GM19372 (cell line): Measurements from ENCODE around the gene SWSAP1.
"Not testable (repeated sequence)": the region's sequence is repeated elsewhere in the genome, so short reads cannot be mapped to it uniquely, and the experiment has no call there.

Experiments used
- ATAC-seq: cut with Tn5 transposase; IDR thresholded peaks from one replicate; pipeline ENCODE4 v1.9.1; 2021; ENCODE audit warnings: mild to moderate bottlenecking, low read depth, moderate library complexity; ENCODE audit not compliant: unreplicated experiment

SWSAP1 gene, protein sequence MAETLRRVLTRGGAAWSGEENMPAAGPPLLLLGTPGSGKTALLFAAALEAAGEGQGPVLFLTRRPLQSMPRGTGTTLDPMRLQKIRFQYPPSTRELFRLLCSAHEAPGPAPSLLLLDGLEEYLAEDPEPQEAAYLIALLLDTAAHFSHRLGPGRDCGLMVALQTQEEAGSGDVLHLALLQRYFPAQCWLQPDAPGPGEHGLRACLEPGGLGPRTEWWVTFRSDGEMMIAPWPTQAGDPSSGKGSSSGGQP

DNA sequence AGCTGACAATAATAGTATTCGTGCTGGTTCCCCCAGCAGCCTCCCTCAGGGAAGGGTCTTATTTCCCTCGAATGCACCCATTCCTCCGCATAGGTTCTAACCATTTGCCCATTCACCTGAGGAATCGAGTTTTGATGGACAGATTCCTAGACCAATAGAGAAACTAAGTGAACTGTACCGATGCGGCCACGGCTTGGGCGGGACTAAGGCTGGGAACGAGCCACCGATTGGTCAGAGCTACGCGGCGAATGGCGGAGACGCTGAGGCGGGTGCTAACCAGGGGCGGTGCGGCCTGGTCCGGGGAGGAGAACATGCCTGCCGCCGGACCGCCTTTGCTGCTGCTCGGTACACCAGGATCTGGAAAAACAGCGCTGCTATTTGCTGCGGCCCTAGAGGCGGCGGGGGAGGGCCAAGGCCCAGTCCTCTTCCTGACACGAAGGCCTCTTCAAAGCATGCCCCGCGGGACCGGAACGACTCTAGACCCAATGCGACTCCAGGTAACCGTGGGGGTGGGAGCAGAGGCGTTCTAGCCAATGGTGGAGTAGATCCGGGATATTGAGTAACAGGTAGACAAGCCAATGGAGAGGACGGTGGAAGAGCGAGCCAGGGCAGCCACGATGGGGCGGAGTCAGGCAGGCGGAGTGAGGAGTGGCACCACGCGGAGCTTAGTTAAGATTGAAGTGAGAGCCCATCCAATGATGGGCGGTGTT lies at the start of gene SWSAP1:
TSS of gene SWSAP1 (plus strand) at position 234 of the 710 bp plus-strand sequence. CDS start at position 249, 15 bp downstream.
- peak; percentile 86 for ATAC-seq

- ATAC-seq: no peak
These were observed 49.6 kb upstream of the SWSAP1 start for GRCh38 chr19:11324748-11325389.

GRCh38 chr19:11325544-11325943 lies 48.9 kb upstream of the SWSAP1 start:
- no peak for ATAC-seq

- no peak for ATAC-seq
These were observed 44.3 kb upstream of the SWSAP1 start for GRCh38 chr19:11330127-11330526.

DNA sequence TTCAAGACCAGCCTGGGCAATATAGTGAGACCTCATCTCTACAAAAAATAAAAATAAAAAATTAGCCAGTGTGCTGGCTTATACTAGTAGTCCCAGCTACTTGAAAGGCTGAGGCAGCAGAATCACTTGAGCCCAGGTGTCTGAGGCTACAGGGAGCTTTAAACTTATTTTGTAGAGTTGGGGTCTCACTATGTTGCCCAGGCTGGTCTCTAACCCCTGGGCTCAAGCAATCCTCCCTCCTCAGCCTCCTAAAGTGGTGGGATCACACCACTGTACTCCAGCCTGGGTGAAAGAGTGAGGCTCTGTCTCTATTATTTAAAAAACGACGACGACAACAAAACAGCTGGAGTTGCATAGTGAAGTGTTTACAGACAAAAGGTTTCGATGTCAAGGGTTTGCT lies 43.0 kb upstream of the SWSAP1 start:
- ATAC-seq: no peak

DNA sequence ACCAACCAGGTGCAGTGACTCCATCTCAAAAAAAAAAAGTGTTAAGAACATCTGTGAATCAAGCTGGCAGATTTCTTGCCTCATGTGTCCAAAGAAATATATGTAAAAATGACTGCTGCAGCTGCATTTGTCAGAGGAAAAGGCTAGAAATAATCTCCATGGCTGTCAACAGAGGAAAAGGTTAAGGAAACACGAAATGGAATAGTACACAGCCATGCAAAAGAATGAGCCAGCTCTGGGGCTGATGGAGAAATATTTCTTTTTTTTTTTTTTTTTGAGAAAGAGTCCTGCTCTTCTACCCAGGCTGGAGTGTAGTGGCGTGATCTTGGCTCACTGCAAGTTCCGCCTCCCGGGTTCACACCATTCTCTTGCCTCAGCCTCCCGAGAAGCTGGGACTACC lies 41.6 kb upstream of the SWSAP1 start:
- ATAC-seq: no peak

DNA sequence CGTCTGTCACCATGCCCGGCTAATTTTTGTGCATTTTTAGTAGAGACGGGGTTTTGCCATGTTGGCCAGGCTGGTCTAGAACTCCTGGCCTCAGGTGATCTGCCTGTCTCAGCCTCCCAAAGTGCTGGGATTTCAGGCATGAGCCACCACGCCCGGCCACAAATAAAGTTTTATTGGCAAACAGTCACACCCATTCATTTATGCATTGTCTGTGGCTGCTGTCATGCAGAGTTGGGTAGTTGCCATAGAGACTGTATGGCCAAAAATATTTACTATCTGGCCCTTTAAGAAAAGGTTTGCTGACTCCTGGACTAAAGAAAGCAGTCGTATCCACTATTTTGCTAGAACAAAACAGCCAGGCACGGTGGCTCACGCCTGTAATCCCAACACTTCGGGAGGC lies 40.6 kb upstream of the SWSAP1 start:
- ATAC-seq: not testable (repeated sequence)

DNA sequence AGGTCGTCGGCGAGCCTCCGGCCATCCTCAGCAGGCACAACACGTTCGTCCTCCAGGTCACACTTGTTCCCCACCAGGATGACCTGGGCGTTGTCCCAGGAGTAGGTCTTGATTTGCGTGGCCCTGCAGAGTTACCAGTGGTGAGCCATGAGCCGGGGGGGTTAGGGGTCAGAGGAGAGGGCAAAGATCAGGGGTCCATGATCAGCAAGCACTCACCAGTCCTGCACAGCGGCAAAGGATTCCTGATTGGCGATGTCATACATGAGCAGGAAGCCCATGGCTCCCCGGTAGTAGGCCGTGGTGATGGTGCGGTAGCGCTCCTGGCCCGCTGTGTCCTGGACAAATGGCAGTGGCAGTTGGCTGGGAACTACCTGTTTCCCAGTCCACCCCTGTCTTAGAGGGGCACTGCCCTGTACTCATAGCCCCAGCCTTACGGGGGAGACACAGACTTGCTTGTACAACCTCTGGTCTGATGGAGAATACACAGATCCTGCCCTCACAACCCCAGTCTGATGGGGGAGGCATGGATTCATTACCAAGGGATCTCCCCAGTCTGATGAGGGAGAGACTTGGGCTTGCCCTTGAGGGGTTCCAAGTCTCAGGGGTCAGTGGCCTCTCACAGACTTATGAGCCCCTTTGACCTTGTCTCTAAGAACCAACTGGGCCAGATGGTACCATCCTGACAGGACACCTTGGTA lies 38.9 kb upstream of the SWSAP1 start:
- ATAC-seq: no peak

GRCh38 chr19:11337080-11337479 lies 37.4 kb upstream of the SWSAP1 start:
- ATAC-seq: no peak

DNA sequence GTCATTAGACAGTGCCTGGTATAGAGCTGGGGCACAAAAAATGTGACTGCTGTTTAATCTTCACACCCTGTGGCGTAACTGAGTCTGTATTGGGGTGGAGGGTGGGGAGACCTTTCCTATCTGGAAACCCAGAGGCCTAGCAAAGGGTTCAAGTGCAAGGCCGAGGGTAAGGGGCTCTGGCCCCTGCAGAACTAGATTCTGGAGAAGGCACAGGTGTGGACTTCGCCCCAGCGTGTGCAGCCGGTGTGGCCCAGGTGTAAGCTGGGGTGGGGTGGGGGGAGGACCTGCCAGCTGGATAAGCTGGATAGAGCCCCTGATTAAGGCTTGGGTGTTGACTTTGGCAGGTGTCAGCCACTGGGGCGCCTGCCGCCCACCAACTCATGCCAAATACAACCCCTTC lies 36.3 kb upstream of the SWSAP1 start:
- ATAC-seq: no peak

DNA sequence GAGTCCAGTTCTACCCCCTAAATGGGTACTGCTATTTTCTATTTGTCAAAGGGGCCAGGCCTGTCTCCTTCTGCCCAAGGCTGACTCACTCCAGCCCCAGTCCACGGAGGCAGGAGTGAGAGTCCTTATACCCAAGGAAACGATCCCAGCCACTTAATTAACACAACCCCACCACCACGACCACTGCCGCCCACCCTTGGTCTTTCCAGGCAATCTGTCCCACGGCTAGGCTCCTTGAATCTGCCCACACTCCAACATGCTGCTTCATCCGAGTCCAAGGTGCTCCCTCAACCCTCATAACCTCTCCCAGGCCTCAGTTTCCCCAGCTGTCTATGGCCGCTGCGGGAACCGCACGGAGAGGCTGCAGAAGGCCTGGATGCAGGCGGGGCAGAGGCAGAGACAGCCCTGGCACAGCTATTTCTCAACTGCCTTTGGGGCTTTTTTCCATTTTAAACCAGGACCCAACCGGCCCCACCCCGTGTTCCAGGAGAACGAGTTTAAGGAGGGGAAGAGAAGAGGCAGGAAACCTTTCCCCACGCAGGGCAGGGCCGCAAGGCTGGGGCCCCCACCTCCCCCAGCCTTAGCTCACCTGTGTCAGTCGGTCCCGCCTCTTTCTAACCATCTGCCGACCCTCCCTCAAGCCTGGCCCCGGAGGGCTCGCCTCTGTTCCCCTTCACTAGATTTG lies 35.8 kb upstream of the SWSAP1 start:
- ATAC-seq: no peak

- no peak for ATAC-seq
These were observed 35.0 kb upstream of the SWSAP1 start, which contains the start of gene RAB3D for GRCh38 chr19:11339254-11340098. RAB3D (minus strand) TSS chr19:11339657; CDS start chr19:11337399, 2,258 bp downstream.

DNA sequence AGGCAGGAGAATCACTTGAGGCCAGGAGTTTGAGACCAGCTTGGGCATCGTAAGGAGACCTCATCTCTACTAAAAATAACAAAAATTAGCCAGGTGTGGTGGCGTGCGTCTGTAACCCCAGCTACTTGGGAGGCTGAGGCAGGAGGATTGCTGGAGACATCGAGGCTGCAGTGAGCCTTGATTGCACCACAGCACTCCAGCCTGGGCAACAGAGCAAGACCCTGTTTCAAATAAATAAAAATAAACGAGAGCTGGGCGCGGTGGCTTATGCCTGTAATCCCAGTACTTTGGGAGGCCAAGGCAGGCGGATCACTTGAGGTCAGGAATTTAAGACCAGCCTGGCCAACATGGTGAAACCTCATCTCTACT lies 34.4 kb upstream of the SWSAP1 start:
- not testable (repeated sequence) for ATAC-seq

GRCh38 chr19:11342429-11342828 lies 32.0 kb upstream of the SWSAP1 start:
- ATAC-seq: no peak

DNA sequence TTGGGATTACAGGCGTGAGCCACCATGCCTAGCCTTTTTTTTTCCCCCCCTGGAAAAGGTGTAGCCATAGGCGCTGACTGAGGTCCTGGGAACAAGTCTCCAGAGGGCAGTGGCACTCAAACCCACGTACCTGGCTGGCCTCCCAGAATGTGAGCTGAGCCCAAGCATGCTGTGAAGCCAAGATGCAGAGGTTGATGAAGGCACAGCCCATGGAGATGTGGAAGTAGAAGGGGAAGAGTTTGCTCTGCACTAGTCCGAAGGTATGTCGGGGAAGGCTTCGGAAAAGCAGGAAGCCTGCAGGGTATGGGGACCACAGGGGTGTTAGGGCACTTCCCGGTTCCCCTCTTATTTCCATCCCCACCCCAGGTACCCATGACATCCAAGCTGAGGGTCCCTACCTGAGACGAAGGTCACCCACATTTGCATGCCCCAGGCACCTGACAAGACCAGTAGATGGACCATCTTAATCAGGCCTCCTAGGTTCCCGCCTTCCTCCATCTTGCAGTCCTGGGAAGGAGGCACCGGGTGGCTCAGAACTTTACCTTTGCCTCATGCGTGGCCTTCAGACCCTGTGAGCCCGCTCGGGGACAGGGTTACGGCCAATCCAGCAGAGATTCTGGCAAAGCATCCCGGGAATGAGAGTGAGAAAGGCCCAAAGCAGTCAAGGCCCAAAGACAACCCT lies 29.2 kb upstream of the SWSAP1 start:
- no peak for ATAC-seq

DNA sequence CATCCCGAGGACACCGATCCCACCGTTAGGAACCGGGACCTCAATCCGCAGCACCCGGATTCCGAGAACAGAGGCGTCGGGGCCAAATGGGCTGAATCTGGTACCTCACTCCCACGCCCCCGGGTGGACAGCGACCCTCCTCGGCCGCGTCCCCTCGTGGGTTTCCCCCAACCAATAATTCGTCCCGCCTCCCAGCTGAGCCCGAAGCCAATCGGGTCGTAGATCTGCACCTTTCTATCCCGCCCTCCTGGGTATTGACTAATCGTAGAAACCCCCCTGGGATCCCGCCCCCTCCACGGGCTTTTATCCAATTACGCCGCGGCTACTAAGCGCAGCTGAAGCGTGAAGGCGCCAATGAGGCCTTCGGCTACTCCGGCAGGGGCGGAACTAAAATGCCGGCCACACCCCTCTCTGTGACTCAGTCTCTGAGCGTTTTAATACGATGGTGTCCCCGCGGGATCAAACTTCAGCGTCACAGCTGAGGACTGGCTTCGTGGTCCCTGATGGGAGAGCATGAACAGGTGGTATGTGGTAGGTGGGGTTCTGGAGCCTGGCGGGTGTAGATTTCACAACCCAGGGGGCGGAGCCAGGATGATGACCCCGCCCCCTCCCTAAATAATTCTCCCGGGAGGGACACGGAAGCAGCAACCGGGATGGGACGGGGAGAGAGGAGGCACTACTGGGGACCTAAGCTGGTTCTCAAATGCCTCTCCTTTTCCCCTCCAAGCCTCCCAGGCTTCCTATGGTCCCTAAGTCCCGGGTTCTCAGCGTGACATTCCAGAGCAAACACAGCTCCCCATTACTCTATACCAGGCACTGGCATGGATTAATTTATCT lies 28.1 kb upstream of the SWSAP1 start, which contains the start of the genes CCDC159 and TMEM205:
TSS of gene CCDC159 (plus strand) at position 416 of the 837 bp plus-strand sequence. CDS start at position 504, 88 bp downstream.
TSS of gene TMEM205 (minus strand) at position 165 of the 837 bp plus-strand sequence. CDS start 649 bp downstream, outside the sequence.
- ATAC-seq: peak; percentile 94

GRCh38 chr19:11347546-11348039 lies 26.9 kb upstream of the SWSAP1 start:
- ATAC-seq: no peak

DNA sequence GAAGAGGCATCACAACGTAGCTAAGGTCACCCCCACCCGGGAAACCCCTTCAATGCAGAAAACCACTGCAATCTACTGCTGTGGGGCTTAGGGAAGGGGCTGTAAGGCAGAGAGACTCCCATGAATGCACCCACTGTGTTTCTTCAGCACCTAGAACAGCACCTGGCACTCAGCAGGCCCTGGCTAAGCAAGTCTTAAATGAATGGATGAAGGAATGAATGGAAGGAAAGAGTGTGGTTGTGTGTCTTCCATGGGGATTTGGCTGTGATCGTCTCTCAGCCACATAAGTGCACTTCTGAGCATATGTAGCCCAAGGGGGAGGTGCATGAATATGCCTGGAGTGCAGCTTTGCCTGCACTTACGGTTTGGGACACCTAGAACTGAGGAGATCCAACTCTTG lies 25.3 kb upstream of the SWSAP1 start:
- ATAC-seq: no peak
